Naive thymus-derived CD4-positive, alpha-beta T cell (primary cell): ENCODE measurements around the gene OR9Q2. TPM values are rescaled to one million over a fixed set of nuclear protein-coding genes. Genes with fewer than 3 reads are reported as not detected.

Experiments
- polyA plus RNA-seq, 2 donors: library from polyadenylated mRNA; unstranded; fragments of 300-500 nt; fragmentation: Illumina TruSeq; gene quantifications; one replicate each; pipeline ENCODE4 v1.2.3, GENCODE V29; 2021
- total RNA-seq, 6 experiments: library from RNA in 5 of 6; stranded (reverse) in 5 of 6; gene quantifications; 1 replicate in 5 of 6; 2 replicates in 1 of 6; pipeline ENCODE4 v1.2.3 and lab custom pipeline; 2021 to 2026

The OR9Q2 gene
- total and polyA plus RNA-seq, 7 experiments from 2014 or later = not detected

Other genes with a start within 250 kb of the OR9Q2 start
- gene OR9Q1, start 165.2 kb upstream of the OR9Q2 start, total RNA-seq = not detected
- not detected for gene OR9Q1, start 165.2 kb upstream of the OR9Q2 start, polyA plus RNA-seq
- gene OR6Q1, start 158.1 kb upstream of the OR9Q2 start, total RNA-seq = not detected
- not detected for gene OR6Q1, start 158.1 kb upstream of the OR9Q2 start, polyA plus RNA-seq
- gene OR9I1, start 63.5 kb upstream of the OR9Q2 start, total RNA-seq = not detected
- gene OR9I1, start 63.5 kb upstream of the OR9Q2 start, polyA plus RNA-seq = not detected
- gene OR1S2, start 15.1 kb downstream of the OR9Q2 start, total RNA-seq = not detected
- gene OR1S2, start 15.1 kb downstream of the OR9Q2 start, polyA plus RNA-seq = not detected
- not detected for gene OR1S1, start 23.6 kb downstream of the OR9Q2 start, total RNA-seq
- gene OR1S1, start 23.6 kb downstream of the OR9Q2 start, polyA plus RNA-seq = not detected
- gene OR10Q1, start 39.8 kb downstream of the OR9Q2 start, total RNA-seq = not detected
- not detected for gene OR10Q1, start 39.8 kb downstream of the OR9Q2 start, polyA plus RNA-seq
- not detected for gene OR10W1, start 79.2 kb downstream of the OR9Q2 start, total RNA-seq
- gene OR10W1, start 79.2 kb downstream of the OR9Q2 start, polyA plus RNA-seq = not detected
- not detected for gene OR5B17, start 170.0 kb downstream of the OR9Q2 start, total RNA-seq
- gene OR5B17, start 170.0 kb downstream of the OR9Q2 start, polyA plus RNA-seq = not detected
- not detected for gene OR5B3, start 217.8 kb downstream of the OR9Q2 start, total RNA-seq
- not detected for gene OR5B3, start 217.8 kb downstream of the OR9Q2 start, polyA plus RNA-seq
- not detected for gene OR5B2, start 239.1 kb downstream of the OR9Q2 start, total RNA-seq
- not detected for gene OR5B2, start 239.1 kb downstream of the OR9Q2 start, polyA plus RNA-seq